Measurements from ENCODE around the gene ARHGAP18.

- TF ChIP-seq EP300 (IDR thresholded peaks at IDR 0.05; ENCODE audit: borderline replicate concordance) (no peak), REST (IDR thresholded peaks at IDR 0.05; ENCODE audit: low read depth) (no peak), YY1 (IDR thresholded peaks at IDR 0.05; ENCODE audit: low read depth) (no peak), USF1 (IDR thresholded peaks at IDR 0.05) (no peak), FOXM1 (IDR thresholded peaks at IDR 0.05; ENCODE audit: borderline replicate concordance, low read depth) (no peak), TAF1 (IDR thresholded peaks at IDR 0.05; ENCODE audit: low read depth) (no peak), NFIC (IDR thresholded peaks at IDR 0.05) (no peak), MAX (IDR thresholded peaks at IDR 0.05) (no peak)
Measured at GRCh38 chr6:129623008-129623732, 86.8 kb downstream of the ARHGAP18 start.
